GM18511 (cell line): ENCODE measurements around the gene LRRC56.

ENCODE experiments used
- ATAC-seq: cut with Tn5 transposase; IDR thresholded peaks from one replicate; pipeline ENCODE4 v1.9.1; 2021; ENCODE audit warnings: mild to moderate bottlenecking, moderate library complexity; ENCODE audit not compliant: unreplicated experiment

The LRRC56 gene

GRCh38 chr11:592501-592900, 55.2 kb downstream of the LRRC56 start:
- ATAC-seq, result no peak

DNA sequence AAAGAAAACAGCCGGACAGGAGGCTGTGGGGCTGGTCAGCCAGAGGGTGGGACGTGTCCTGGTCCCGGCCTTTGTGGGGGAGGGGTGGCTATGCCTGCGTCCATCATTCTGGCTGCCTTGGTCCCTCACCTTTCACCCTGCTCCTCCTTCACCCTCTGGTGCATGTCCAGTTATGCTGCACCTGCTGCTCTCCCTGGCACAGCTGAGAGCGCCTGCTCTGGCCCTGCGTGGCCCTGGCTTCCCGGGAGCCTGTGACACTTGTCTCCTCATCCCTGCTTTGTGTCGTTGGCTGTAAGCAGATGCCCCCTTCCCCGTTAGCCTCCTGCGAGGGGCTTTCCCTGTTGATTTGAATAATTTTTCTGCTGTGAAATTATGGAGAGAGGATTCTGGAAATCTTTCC, 55.6 kb downstream of the LRRC56 start:
- ATAC-seq, result no peak

DNA sequence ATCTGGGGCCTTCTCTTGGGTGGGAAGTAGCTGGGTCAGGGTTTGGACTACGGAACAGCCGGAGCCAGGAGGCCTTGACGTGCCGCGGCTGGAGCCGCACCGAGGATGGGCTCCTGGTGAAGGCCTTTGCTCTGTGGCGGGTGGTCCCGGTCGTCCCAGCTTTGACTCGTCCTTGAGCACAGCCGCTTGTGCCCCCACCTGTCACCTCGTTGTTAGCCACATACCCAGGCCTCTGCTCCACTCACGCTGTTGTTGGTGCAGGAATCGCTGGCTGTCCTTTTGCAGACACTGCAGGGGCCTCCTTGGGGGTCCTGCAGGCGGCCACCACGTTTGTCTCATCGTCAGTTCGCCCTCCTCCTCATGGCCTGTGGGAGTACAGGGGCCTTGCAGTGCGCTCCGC, 56.0 kb downstream of the LRRC56 start:
- no peak for ATAC-seq

DNA sequence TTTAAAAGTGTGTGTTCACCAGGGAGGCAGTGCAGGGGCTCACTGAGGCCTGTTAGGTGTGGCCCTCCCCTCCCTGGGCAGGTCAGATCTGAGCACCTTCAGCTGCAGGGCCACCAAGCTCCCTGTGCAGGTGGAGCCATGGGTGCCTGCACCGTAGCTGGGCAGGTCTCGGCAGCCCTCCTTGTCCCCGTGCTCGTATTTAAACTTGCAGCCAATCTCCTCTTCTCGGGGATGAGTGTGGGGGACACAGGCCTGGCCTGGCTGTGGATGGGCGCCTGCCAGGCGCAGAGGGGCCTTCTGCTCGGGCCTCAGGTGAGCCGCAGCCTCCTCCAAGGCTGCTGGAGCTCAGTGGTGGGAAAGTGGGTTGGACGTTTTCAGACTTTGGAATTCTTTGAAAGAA, 58.1 kb downstream of the LRRC56 start:
- ATAC-seq, result no peak

- ATAC-seq, result no peak
Measured at GRCh38 chr11:596374-596773, 59.0 kb downstream of the LRRC56 start.

DNA sequence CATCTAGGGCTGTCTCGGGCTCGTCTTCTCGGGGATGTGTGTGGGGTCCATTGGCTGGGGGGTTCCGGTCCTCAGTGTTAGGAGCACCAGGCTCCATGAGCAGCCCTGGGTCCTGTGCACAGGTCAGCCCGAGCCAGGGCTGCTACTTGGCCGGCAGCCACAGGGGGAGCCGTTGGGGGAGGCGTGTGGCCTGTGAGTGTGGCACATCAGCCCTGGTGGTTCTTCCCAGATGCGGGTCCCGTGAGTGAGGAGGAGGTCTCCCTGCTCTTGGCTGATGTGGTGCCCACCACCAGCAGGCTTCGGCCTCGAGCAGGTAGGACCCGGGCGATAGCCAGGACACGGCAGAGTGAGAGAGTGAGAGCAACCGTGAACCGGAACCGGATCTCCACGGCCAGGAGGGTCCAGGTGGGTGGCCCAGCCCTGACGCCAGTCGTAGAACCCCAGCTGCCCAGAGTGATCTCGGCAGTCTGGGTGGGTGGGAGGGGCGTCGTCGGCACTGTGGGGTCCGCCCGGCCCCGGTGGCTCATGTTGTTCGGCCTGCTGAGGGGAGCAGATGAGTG, 59.9 kb downstream of the LRRC56 start:
- no peak for ATAC-seq

DNA sequence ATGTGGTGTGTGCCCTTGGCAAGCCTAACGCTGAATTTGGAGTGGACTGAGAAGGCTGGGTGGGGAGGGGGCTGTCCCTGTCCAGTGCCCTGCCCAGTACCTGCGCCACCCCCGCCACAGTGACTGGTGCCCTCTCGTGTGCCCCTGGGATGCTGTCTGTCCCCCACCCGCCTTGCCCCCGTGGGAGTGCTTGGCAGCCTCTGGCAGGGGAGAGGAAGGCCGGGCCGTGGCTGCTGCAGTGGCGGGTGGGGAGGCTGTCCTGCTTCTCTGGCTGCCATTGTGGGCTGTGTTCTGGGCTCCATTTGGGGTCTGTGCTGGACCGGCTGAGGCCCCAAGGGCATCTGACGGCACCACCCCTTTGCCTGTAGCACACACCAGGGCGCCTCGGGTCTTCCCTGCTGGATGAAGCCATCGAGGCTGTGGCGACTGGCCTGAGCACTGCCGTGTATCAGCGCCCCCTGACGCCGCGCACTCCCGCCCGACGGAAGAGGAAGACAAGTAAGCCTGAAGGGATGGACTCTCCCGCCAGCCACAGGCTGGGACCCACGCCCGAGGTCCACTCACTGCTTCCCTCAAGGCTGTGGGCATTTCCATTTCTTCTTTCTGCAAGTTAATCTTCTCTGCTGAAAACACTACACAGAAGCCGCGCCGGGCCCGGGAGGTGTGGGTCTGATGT, 60.8 kb downstream of the LRRC56 start:
- ATAC-seq, result no peak

DNA sequence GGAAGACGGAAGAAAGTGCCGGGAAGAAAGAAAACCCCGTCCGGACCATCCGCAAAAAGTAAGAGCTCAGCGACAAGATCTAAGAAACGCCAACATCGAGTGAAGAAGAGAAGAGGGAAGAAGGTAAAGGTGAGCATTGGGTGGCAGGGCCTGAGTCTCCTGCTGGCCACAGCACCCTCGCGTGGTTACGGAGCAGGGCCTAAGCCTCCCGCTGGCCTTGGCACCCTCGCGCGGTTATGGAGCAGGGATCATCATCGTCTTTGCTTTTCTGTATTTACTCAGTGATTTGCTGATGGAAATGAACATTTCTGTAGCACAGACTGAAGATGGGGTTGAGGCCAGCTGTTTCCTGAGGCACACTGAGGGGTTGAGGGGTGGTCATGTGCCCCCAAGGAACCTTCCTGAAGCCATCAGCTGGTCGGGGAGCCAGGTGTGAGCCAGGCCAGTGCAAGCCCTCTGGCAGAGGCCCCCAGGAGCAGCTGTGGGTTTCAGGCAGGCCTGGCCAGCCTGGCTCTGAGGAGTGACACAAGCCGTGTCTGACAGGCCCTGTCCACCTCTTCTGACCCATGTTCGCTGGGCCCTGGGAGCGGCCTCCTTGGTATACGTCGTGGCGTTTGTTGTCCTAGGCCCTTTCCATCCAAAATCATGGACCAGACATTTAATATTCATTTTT, 64.4 kb downstream of the LRRC56 start:
- ATAC-seq, result no peak

GRCh38 chr11:603154-603553, 65.8 kb downstream of the LRRC56 start:
- no peak for ATAC-seq
